ENCODE results near the gene METAP1D. TPM values are rescaled to one million over a fixed set of nuclear protein-coding genes. Genes with fewer than 3 reads are reported as not detected.
"Not testable (repeated sequence)": the region's sequence is repeated elsewhere in the genome, so short reads cannot be mapped to it uniquely, and the experiment has no call there.

METAP1D gene
- total RNA-seq, 1 donor from 2014 or later, result 6.3 TPM

DNA sequence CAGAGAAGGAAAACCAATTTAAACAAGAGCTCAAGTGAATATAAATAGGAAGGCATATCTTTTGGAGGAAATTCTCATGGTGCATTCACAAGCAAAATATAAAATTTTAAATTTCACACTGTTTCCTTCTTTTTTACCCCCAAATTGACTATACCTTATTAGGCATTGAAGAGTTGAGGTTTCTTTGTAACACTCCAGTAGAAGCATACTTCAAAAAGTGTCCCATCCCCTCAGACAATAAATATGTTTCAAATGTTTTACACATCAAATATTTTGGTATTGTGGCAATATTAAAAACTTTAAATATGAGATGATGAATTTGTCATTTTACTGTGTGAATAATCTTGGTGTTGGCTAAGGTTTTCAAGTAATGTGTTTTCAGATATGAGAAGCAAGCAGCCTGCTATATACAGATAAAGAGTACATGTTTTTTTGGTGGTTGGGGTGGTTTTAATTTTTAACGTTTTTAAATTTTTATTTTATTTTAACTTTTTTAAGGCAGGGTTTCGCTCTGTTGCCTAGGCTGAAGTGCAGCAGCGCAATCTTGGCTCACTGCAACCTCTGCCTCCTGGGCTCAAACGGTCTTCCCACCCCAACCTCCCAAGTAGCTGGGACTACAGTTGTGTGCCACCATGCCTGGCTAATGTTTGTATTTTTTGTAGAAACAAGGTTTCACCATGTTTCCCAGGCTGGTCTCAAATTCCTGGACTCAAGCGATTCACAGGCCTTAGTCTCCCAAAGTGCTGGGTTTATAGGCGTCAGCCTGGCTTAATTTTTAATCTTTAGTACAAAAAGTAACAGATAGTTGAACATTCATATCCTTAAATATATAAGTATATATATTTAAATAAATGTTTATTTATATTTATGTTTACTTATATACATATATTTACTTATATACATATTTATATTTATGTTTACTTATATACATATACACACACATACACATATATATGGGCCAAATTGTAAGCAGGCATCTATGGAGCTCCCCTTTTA, 49.1 kb downstream of the METAP1D start:
- no peak for DNase-seq (ENCODE audit: low spot score)

DNA sequence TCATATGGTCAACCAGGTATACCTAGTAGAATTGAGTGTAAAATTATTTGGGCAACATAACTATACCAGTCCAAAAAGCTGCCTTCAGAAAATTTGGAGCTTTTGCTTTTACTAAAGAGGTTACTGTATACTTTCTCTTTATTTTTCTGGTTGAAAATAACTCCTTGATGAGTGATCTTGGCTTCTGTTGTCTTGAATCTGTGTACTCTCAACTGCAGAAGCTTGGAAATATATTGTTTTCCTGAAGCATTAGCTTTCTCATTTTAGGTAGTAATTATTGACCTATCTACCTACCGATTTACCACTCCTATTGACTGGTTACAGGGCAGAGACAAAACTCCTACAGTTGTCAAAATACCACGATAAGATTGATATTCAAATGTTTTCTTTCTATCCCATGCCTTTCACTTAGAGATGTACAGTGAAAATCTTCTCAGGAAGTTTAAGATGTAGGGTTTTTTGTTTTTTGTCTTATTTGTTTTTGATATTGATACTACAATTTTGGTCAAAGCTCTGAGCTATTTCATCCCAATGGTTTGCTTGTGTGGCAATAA, 49.9 kb downstream of the METAP1D start:
- DNase-seq (ENCODE audit: low spot score), result no peak

GRCh38 chr2:172050479-172051125, 50.8 kb downstream of the METAP1D start:
- DNase-seq (ENCODE audit: low spot score), result peak; percentile 54

DNA sequence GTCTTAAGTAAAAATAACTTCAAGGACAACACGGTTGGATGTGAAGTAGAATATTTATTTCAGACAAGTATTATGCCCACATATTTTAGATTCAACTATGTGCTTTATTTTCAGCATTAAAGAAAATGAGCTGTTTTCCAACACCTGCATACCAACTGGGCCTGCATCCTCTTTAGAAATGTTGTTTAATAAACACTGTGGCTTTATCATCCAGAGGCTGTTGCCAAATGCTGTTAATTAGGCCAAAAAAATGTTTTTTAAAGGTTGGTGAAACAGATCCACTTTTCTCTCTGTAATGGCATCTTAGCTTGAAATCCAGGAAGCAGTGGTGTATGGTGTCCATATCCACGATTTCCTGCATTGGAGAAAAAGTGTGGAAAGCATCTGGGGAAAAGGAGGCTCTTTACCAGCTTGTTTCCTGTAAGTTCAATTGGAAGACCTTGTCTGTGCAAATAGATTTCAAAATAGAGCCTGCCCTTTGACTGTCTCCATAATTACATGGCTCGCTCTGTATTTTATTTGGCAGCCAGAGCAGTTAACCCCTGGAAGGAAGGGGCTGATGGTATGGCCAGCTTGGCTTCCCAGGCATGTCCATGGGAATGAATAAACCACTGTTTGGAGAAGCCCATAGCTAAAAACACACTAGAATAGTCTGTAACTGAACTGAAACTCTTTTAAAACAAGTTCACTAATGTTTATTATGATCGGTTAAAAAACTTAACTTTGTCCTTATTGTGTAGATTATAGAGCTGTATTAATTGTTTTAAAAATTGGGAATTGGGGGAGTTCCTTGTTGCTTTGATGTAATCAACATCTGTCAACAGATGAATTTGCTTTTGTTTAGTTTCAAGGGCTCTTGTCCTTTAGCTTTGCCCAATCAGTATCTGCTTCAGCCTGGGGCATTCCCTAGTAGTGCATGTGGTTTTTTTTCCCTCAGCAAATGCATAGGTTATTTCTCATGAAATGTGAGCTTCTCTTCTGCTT, 52.5 kb downstream of the METAP1D start:
- DNase-seq (ENCODE audit: low spot score), result peak; percentile 17

DNA sequence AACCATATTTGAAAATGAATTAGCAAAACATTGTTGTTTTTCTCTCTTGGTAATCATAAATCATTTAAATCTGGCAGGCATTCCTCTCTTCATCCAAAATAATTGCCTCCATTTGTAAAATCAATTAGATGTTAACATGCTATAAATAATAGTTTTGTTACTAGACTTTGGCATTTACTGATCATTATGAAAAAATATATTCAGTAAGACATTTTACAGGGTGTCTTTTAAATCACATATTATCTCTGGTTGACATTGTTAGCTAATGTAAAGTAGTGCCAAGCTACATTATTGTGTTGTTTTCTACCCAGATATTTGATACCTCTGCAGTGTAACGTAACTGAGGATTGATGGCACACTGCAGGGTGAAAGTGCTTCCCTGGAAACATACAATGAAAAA, 53.7 kb downstream of the METAP1D start:
- DNase-seq (ENCODE audit: low spot score), result no peak

DNA sequence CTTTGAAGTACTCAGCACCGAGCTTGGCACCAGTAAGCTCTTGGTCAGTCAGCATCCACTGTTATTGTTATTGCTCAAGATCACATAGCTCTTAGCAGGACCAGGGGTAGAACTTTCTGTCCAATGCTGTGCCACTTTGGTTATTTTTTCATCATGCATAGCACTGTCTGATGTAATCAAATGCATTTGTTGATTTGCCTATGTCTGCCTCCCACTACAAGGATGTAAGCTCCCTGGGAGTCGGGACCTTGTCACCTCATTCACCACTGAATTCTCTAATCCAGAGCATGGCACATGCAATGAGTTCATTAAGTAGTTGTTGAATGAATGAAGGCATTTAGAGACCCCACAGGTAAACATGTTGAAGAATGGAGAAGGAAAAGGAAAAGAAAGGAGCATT, 56.5 kb downstream of the METAP1D start:
- DNase-seq (ENCODE audit: low spot score), result no peak

DNA sequence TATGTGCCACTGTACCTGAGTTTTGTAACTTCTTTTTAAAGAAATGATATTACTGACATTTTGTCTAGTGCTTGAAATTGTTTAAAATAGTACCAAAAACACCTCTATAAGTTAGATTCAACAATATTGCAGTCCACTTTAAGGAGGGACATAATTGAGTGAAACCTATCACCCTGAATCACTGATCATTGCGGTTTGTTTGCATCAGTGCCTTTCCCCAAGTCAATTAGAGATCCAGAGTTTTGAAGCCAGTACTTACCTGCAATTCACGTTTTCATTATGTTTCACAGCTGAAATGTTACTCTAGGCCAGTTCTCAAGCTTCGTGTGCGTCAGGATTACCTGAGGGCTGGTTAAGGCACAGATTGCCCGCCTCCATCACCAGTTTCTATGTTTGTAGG, 58.9 kb downstream of the METAP1D start:
- DNase-seq (ENCODE audit: low spot score), result no peak

GRCh38 chr2:172060118-172060517, 60.4 kb downstream of the METAP1D start:
- DNase-seq (ENCODE audit: low spot score), result not testable (repeated sequence)

DNA sequence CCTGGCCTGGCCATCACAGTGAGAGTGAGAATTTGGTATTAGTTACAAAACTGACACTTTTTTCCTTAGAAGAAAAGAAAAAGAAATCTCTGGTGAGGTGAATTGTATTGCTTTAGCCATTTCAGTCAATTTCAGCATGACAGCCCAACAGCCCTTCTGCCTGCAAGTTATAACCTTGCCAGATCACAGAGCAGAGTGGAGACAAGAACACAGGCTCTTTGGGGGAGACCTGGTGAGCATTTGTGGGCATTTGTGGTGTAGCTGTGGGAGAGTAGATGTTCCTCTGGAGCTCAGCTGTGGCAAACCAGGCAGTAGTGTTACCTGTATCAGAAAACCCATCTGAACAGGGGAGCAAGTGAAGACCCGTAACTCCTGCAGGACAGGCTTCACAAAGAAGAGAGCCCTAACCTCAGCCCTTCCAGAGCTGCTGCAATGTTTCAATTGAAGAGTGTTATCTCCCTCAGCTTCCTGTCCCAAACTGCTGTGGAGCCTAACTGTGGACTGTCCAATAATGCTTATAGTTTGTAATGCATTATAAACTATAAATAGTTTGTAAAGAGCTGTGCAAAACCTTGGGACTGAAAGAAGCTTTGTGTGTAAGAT, 62.8 kb downstream of the METAP1D start:
- DNase-seq (ENCODE audit: low spot score), result no peak

GRCh38 chr2:172063446-172063845, 63.7 kb downstream of the METAP1D start:
- DNase-seq (ENCODE audit: low spot score), result no peak

GRCh38 chr2:172065111-172065510, 65.4 kb downstream of the METAP1D start:
- no peak for DNase-seq (ENCODE audit: low spot score)

GRCh38 chr2:172066394-172066886, 66.7 kb downstream of the METAP1D start:
- DNase-seq (ENCODE audit: low spot score), result no peak

- not testable (repeated sequence) for DNase-seq (ENCODE audit: low spot score)
These were observed 68.2 kb downstream of the METAP1D start for GRCh38 chr2:172067905-172068304.

GRCh38 chr2:172070936-172071335, 71.2 kb downstream of the METAP1D start:
- DNase-seq (ENCODE audit: low spot score), result no peak

DNA sequence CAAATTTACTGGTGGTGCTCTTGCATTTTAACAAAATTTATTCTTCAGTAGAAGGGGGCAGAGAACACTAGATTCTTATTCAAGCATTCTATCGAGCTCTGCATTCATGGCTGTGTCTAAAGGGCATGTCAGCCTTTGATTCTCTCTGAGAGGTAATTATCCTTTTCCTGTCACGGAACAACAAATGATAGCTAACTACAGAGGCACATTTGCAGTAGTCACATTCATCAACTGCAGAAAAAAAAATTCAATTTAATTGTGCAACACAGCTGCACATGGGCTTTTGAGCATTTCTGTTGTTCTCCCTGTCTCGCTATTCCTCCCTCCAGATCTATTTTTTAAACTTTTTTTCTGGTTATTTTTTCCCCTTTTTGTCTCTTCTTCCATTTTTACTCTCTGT, 72.5 kb downstream of the METAP1D start:
- DNase-seq (ENCODE audit: low spot score), result no peak

DNA sequence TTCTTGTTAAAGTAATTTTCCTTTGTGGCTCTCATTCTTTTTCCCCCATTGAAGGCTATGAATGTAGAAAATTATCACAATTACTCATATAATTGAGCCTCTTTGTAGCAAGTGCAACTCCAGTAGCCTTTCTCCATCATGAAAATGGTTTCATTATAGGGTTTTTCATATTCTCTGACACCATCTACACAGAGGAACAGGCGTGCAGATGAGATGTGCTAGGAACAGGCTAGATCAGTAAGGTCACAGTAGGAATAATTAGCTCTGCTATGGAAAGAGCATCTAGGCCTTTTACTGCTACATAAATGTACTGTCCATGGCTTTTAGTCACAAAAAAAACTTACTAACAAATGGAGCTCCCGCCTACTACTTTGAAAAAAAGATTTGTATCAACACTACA, 73.0 kb downstream of the METAP1D start:
- DNase-seq (ENCODE audit: low spot score), result no peak

GRCh38 chr2:172073518-172073917, 73.8 kb downstream of the METAP1D start:
- DNase-seq (ENCODE audit: low spot score), result no peak

GRCh38 chr2:172074254-172074653, 74.5 kb downstream of the METAP1D start:
- no peak for DNase-seq (ENCODE audit: low spot score)

DNA sequence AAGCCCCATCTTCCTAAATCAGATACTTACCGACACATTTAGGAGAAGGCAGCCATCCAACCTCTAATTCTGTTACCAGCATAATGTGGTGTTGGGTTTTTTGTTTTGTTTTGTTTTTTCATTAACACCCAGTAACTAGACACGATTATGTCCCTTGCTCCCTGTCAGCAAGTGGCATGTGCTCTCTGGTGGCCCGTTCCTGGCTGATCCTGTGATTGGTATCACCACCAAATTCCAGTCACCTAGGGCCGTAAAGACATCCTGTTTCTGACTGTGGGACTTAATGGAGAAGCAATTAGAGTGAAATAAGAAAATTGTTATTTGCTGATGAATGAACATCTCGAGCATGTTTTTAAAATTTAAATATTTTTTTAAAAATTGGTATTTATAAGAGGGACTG, 79.7 kb downstream of the METAP1D start:
- no peak for DNase-seq (ENCODE audit: low spot score)

GRCh38 chr2:172079838-172080640, 80.3 kb downstream of the METAP1D start:
- DNase-seq (ENCODE audit: low spot score), result no peak

Data from umbilical cord (tissue), 2 donors.